G401.6 (cell line): ENCODE results near the gene RILPL1.
"Not testable (repeated sequence)": the region's sequence is repeated elsewhere in the genome, so short reads cannot be mapped to it uniquely, and the experiment has no call there.

Source experiments
- FAIRE-seq: peaks from 2 replicates; lab custom pipeline; 2012; peaks lifted over from hg19 to GRCh38; lab: Jason Lieb, UNC

RILPL1 gene

DNA sequence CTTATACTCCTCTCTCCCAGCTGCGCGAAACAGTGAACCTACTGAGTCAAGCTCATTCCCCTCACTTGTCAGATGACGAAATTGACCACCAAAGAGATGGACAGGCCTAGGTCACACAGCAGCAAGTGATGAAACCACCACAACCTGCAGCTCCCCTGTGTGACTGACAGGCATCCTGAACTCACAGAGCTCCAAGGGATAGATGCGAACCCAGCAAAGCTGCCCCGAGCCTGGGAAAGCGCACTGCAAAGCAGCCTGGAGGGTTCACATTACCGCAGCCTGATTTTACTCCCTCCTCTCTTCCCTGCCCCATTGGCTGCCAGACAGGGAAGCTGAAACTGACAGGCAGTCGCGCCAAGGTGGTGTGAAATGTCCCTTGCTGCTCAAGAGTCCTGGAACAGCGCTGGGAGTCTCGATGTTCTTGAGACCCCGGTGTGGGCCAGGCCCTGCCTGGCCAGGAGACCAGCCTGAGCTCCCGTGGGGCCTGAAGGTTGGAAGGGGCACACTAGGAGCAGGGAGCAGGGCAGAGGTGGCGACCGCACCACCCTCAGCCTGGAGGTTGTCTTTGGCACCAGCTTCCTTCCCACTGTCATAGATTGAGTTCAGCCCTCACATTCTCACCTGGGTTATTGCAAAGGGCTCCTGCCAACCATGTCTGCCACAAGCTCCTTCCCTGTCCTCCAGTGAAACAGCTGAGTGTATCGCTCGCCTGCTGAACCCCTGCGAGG is 39.2 kb downstream of the RILPL1 start:
- no peak for FAIRE-seq

DNA sequence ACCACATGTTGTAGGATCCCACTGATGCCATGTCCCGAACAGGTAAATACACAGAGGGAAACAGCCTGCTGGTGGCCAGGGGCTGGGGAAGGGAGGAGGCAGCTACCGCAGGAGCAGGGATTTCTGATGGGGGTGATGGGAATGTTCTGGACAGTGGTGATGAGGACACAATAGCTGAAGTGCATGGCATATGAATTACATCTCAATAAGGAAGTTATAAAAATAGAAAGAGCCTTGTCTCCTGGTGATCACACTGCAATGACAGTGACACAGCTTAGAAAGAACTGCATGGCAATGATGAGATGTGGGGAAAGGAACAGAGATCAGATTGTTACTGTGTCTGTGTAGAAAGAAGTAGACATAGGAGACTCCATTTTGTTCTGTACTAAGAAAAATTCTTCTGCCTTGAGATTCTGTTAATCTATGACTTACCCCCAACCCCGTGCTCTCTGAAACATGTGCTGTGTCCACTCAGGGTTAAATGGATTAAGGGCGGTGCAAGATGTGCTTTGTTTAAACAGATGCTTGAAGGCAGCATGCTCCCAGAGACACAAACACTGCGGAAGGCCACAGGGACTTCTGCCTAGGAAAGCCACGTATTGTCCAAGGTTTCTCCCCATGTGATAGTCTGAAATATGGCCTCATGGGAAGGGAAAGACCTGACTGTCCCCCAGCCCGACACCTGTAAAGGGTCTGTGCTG is 41.0 kb downstream of the RILPL1 start:
- FAIRE-seq: not testable (repeated sequence)

DNA sequence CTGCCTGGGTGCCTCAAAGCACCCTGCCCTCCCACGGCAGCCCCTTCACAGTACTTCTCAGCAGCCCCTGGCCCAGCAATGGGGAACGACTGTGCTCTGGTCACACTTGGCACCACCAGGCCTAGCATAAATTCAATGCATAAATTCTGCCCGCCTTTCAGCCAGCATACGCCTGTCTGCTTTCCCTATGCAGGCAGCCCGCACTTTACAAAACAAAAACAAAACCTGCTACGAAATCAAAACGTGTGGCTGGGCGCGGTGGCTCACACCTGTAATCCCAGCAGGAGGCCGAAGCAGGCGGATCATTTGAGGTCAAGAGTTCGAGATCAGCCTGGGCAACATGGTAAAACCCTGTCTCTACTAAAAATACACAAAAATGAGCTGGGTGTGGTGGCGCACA is 42.0 kb downstream of the RILPL1 start:
- FAIRE-seq: no peak

DNA sequence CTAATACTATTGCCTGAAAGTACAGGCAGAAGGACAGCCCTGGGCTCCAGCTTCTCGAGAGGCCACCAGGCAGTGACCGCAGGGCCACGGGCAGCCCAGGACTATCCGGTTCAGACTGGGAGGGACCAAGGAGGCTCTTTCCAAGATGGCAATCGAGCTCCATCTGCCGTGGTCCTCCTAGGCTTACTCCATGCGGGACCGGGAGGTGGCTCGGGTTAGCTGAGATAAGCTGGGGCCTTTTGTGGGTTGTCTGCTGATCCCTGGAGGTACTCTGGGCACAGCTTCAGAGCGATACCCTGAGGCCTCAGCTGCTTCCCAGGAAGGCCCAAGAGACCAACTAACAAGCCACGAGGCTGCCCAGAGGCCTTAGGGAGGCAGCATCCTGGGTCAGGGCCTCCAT is 42.5 kb downstream of the RILPL1 start:
- FAIRE-seq: no peak

DNA sequence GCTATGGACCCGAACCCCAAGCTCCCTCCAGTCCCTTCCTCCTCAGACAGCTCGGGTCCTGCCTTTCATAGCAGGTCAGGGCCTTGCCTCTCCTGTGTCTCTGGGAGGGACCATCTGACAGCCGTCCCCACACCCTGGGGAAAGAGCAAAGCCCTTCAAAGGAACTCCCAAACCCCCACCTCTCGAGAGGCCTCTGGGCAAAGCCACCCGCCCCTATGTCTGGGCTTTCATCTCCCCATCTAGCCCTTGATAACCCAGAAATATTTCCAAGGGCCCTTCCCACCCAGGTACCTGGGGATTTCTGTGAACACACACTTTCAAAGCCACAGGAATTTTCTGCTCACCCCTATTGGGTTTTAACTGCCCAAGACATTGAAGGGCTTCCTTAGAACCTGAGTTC is 43.4 kb downstream of the RILPL1 start:
- no peak for FAIRE-seq

DNA sequence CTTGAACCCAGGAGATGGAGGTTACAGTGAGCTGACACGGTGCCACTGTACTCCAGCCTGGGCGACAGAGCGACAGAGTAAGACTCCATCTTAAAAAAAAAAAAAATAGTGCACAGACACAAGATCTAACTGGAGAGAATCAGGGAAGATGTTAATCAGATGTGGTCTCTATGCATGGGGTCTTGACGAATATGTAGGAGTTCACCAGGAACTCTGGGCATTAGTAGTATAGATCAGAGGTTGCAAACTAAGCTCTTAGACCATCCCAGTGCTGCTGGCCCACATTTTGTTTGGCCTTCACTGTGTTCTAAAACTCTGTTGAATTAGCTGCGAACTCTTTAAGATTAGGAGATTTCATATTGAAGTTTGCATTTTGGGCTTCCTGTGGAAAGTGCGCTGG is 43.9 kb downstream of the RILPL1 start:
- no peak for FAIRE-seq

DNA sequence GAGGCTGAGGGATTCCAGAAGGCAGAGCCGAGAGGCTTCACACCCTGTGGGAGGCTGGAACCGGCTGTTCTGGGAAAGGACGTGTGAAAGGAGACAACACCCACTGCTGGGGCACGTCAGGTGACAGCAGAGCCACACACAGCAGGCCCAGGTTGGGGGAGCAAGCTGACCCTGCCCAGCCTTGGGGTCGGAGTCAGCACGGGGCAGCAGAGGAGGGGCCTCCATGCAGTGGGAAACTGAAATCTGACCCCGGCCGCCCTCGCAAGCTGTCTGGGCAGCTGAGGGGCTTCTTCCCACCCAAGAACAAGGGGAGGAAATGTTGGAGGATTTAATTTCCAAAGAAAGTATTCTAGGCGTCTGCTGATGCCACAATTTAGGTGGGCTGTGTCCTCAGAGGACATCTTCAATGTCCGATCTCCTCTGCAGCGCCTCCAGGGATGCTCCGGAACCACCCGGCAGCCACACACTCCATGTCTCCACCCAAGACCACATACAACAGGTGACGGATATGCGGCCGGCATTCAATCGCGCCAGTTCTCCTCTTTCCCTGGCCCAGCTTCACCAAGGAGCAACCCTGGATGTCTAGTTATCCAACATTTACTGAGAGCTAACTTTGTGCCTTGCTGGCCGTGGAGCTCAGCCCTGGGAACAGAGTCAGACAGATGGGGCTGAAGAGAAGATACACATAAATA is 44.8 kb downstream of the RILPL1 start:
- FAIRE-seq: no peak

DNA sequence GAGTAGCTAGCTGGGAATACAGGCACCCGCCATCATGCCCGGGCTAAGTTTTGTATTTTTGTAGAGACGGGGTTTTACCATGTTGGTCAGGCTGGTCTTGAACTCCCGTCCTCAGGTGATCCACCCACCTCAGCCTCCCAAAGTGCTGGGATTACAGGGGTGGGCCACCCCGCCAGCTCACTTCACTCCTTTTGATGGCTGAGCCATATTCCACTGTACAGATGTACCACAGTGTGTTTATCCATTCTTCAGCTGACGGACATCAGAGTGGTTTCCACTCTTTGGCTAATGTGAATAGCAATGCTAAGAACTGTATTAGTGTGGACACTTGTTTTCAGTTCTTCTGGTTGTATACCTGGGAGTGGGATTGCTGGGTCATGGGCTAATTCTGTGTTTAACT is 46.1 kb downstream of the RILPL1 start:
- no peak for FAIRE-seq

DNA sequence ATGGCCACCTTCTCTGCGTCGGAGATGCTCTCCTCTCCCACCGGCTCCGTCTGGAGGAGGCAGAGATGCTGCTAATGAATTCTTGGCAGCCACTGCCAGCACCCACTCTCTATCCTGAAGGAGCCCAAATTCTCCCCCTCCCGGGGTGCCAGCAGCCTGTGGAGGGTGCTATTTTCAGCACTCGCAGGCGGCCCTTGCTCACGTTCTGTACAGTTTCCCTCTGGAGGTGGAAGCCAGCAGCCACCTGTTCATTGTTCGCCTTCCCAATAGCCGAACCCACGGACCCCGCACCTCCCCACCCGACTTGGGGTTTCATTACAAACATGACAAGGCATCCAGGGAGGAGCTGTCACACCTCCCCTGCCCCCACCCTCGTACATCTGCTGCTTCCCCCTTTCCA is 47.8 kb downstream of the RILPL1 start:
- no peak for FAIRE-seq

DNA sequence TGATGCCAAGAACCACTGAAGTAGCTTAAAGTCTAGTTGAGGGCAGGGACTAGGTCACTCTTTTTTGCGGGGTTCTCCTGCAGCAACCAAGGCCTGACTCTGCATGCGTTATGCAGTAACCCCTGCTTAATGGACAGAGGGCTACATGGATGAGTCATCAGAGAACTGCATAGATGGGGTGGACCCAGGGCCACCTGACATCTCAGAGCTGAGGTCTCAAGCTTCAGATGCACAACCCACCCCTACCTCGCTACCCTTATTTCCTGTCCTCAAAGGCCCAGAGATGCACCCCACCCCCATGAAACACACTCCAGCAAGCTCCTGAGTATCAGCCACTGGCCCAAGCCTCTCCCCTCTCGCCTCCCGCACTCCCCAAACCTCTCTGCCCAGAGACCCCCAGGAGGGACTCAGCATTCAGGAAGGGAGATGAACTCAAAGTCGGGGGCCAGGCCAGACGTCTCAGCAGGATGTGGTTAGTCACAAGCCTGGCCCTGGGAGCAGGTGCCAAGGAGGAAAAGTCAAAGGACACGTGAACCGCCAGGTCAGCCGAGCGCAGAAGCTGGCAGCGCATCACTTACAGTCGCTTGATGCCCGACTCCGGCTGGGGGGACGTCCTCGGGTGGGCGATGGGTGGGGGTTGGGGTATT is 49.8 kb downstream of the RILPL1 start:
- FAIRE-seq: no peak

DNA sequence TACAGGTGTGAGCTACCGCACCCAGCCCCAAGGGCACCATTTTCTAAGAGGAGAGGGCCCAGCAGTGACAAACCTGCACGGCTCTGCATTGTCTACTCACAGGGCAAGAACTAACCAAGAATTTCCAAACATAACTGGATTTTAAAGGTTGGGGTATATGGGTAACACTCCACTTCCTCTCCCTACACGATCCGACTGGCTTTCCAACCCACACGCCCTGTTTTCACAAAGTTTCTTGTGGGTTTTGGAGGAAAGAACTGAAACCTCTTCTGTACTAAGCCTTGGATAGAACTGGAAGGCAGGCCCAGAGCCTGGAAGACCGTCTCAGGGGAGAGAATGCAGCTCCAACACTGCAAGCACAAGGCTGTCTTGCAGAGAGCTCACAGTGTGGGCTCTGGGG is 50.6 kb downstream of the RILPL1 start:
- FAIRE-seq: no peak

DNA sequence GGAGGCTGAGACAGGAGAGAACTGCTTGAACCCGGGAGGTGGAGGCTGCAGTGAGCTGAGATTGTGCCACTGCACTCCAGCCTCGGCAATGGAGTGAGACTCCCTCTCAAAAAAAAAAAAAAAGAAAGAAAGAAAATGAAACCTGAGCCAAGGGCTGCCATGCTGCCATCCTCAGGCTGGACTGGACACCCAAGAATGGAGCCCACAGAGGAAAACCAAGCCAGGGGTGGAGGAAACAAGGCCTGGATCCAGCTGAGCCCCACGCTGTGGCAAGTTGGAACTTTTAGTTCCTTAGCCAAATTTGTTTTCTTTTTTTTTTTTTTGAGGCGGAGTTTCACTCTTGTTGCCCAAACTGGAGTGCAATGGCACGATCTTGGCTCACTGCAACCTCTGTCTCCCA is 52.3 kb downstream of the RILPL1 start:
- not testable (repeated sequence) for FAIRE-seq

DNA sequence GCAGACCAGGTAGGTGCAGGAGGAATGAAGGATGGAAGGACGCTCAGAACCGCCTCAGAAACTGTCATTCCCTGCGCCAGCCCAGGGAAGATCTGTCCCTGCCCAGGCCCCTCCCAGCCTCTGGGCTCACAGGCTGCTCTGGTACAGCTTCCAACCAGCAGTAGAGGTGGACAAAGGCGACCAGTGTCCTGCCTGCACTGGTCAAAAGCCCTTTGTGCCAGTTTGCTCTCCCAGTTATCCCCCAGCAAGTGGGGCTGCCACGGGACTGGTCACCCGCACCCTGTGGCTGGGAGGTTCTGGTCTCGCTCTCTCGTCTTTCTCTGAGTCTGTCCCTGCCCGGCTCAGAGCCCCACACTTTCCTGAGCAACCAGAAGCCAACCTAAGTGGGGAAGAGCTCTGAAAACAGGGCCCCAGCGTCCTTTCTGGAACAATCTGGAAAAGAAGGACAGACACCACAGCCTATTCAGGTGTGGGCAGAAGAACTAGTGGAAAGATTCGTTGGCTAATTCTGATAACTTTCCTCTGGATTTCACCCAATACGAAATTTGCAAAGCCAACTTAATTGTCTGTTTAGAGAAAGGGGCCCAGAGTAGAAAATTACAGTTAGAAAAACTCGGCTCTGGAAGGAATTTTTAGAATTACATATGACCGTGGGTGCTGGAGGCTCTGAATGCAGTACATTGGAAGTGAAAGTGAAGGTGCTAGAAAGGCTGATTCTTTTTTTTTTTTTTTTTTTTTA is 53.9 kb downstream of the RILPL1 start:
- FAIRE-seq: no peak

DNA sequence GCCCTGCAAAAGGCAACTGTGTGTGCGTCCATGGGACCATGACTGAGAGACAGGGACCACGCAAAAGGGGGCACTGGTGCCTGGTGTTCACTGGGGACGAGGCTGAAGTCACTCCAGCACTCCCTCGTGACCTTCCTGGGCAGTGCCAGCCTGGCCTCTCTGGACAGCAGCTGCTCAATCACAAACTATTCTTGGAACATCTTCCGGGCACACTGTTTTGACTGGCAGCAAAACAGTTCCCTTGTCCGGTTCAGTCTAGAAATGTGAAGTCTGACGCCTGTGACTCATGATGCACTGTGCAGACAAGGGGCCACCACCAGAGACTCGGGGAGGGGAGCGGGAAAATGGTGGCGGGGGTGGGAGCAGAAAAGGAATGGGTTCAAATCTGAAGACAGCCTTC is 54.8 kb downstream of the RILPL1 start:
- no peak for FAIRE-seq

DNA sequence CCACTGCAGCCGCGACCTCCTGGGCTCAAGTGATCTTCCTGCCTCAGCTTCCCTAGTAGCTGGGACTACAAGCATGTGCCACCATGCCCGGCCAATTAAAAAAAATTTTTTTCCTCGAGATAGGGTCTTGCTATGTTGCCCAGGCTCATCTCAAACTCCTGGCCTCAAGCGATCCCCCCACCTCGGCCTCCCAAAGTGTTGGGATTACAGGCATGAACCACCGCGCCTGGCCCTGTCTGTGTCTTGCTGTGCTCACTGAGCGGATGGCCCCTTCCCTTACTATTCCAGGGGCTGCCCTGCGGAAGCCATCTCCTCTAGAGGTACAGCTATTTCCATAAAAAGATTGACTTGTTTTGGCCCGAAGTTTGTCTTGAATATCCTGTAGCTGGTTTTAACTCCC is 55.5 kb downstream of the RILPL1 start:
- no peak for FAIRE-seq

DNA sequence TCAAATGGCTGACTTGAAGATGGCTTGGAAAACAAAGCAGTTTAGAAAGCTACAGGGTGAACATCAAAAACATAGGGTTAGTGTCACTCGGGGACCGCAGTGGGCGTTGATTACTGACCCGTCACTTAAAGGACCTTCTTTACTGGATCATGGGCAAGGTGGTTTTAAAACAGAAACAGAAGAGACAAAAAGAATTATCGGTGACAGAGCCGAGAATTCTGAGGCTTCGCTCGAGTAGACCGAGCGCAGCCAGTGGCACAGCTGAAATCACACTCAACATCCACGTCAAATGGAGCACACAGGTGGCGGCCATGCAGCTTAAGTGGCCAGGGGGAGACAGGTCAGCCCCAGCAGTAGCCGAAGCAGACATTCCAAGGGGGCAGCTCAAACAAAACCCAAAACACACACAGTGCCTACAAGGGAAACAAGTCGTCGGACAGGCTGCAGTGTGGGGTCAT is 58.2 kb downstream of the RILPL1 start:
- FAIRE-seq: no peak

DNA sequence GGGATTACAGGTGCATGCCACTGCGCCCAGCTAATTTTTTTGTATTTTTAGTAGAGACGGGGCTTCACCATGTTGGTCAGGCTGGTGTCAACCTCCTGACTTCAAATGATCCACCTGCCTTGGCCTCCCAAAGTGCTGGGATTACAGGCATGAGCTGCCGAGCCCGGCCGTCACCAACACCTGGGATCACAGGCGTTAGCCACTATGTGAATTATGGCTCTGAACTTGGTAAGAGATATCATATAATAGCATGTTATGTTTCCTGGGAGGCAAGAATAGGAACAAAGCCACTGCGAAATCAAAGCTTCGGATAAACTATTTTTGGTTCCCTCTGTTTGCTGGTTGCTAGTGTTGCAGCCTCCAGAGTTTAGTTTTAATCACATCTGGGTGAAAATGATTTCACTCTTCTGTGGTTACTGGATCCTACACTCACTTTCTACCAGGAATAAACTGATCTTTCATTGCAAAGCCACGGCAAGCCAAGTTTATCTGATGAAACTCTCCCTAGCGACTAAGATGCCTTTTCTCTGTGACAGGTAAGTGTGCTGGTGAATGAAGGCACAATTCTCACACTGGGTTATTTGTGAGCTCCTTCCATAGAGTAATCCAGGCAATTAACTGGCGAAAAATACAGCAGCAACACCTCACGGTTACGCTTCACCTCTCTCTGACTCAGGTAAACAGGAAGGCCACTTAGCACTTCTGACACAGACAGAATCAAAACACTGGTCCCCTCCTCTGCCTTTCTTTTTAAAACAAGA is 58.9 kb downstream of the RILPL1 start:
- no peak for FAIRE-seq

DNA sequence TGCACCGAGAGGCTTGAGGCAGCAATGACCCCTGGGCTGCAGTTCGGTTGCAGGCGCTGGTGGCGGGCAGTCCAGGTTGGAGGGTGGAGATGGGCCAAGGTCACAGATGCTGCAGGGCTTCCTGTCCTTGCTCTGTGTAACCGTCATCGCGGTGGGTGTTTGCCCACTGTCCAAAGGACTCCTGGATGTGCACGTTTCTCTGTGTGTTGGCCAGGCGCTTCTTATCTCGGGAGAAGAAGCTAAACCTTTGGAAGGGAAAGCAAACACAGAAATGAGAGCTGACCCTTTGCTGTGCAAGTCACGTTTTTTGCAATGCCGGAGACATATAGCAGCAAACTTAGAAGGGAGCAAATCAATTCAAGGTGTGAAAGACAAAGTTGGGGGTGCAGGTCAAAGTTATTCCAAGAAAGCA is 61.1 kb downstream of the RILPL1 start:
- FAIRE-seq: no peak

DNA sequence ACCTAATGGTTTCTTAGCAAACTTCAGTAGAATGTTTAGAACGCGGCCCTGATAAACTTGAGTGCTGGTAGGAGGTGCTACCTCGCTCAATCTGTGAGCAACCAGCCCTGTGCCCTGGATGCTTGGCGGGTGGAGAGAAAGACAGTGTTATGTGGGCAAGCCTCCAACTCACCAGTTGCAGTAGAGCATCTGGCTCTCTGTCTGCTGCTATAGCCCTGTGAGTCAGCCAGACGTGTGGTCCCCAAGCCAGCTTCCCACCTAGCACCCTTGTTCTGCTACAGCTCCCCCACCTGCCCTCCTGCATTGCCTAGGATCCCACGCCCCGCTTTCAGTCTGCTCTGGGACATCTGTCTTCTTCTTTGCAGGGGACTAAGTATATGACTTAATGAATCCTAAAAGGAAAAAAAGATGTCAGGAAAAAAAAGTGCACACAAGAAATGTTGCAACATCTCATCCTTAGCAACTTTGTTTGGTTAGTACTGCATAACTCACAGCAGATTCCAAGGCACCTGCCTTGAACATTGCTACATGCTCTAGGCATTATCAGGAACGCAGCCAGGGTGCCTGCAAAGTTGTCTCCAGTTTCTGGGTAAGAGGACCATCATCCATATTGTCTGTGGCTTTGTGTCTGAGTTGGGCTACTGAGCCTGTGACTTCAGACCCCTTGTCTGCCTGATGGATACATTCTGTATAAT is 62.0 kb downstream of the RILPL1 start:
- no peak for FAIRE-seq

DNA sequence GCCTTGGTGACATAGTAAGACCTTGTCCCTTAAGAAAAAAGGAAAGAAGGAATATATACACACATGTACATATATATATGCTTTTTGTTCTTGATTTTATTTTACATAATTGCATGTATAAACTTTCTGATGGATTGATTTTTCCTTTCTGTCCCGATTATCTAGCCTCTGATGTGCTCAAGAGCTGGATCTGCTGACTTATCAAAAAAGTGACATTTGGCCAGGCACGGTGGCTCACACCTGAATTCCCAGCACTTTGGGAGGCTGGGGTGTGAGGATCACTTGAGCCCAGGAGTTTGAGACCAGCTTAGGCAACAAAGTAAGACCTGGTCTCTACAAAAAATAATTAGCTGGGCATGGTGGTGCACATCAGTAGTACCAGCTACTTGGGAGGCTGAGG is 63.5 kb downstream of the RILPL1 start:
- no peak for FAIRE-seq

DNA sequence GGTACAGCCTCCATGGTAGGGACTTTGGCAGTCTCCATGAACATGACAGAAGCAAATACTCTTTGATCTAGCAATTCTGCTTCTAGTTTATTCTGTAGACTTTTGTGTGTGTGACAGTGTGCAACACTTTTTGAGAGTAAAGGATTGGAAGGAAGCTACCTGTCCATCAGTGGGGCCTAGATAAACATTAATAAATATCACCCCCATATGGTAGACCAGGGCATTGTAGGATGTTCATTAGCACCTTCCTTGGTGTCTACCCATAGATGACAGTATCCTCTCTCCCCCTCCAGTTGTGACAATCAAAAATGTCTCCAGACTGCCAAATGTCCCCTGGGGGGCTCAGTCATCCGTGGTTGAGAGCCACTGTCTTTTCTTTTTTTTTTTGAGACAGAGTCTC is 64.7 kb downstream of the RILPL1 start:
- FAIRE-seq: no peak
